Measurements from ENCODE around the gene SACM1L. TPM values are rescaled to one million over a fixed set of nuclear protein-coding genes. Genes with fewer than 3 reads are reported as not detected.

Gene SACM1L
- total and polyA plus RNA-seq, 4 donors = 12.2 to 35.5 (median 20.5) TPM

- H3K27ac ChIP-seq (ENCODE audit: low read depth in 1 of 2, low read length in 2 of 2) = no peak overlapping the region
- WGBS = 94% methylated on average over 18 of the region's 18 CpGs
- H3K9me3 ChIP-seq (ENCODE audit: control insufficient read depth in 4 of 4, low read length in 3 of 4) = no peaks in the 10 kb centered on the region
- TF ChIP-seq FOXA1 (IDR thresholded peaks at IDR 0.05) (no peak), FOXA2 (IDR thresholded peaks at IDR 0.05) (no peak), GABPA (IDR thresholded peaks at IDR 0.05 in 1 of 2, conservative IDR thresholded peaks at IDR 0.05 in 1 of 2) (no peak), EGR1 (IDR thresholded peaks at IDR 0.05; ENCODE audit: low read depth in 2 of 2) (no peak), REST (IDR thresholded peaks at IDR 0.05) (no peak), CTCF (IDR thresholded peaks at IDR 0.05; ENCODE audit: low read depth, low read length, missing input control) (no peak), JUND (IDR thresholded peaks at IDR 0.05) (no peak), ATF3 (IDR thresholded peaks at IDR 0.05) (no peak), MAX (IDR thresholded peaks at IDR 0.05) (no peak)
- no peak overlapping the region for H3K4me3 ChIP-seq (ENCODE audit: low read depth in 1 of 3, low read length in 3 of 3)
- no peak for DNase-seq (ENCODE audit: low spot score)
- no peaks in the 10 kb centered on the region for H3K27me3 ChIP-seq (ENCODE audit: control insufficient read depth in 4 of 4, insufficient read depth in 4 of 4, low read length in 3 of 4)
- peaks cover 0 to 10% (median 2%) of the 10 kb centered on the region in 4 donors for H3K4me1 ChIP-seq (ENCODE audit: control insufficient read depth in 4 of 4, insufficient read depth in 4 of 4, low read length in 3 of 4)
- H3K9ac ChIP-seq (ENCODE audit: low read depth in 1 of 2, low read length in 2 of 2) = no peak overlapping the region
- peaks cover 8 to 30% (median 12%) of the 10 kb centered on the region in 4 donors for H3K36me3 ChIP-seq (ENCODE audit: control insufficient read depth in 4 of 4, insufficient read depth in 3 of 4, low read depth in 1 of 4, low read length in 3 of 4)
Observed at GRCh38 chr3:45746777-45747622, 57.8 kb downstream of the SACM1L start.

- H3K9ac ChIP-seq (ENCODE audit: low read depth in 1 of 2, low read length in 2 of 2) = no peak overlapping the region
- DNase-seq (ENCODE audit: low spot score) = no peak
- WGBS = 94% methylated on average over 8 of the region's 8 CpGs
- no peak for TF ChIP-seq YY1 (IDR thresholded peaks at IDR 0.05)
- TF ChIP-seq RAD21 (IDR thresholded peaks at IDR 0.05) = no peak
- no peak for TF ChIP-seq FOXA2 (IDR thresholded peaks at IDR 0.05)
- no peak for TF ChIP-seq HNF4G (IDR thresholded peaks at IDR 0.05)
- TF ChIP-seq ATF3 (IDR thresholded peaks at IDR 0.05) = no peak
- TF ChIP-seq SP1 (IDR thresholded peaks at IDR 0.05) = no peak
- no peak for TF ChIP-seq GABPA (IDR thresholded peaks at IDR 0.05 in 1 of 2, conservative IDR thresholded peaks at IDR 0.05 in 1 of 2)
- TF ChIP-seq RXRA (IDR thresholded peaks at IDR 0.05) = no peak
- no peak for TF ChIP-seq NR2F2 (IDR thresholded peaks at IDR 0.05)
- TF ChIP-seq EGR1 (IDR thresholded peaks at IDR 0.05; ENCODE audit: low read depth in 2 of 2) = no peak
- TF ChIP-seq JUND (IDR thresholded peaks at IDR 0.05) = no peak
- TF ChIP-seq HNF4A (conservative IDR thresholded peaks at IDR 0.05) = no peak
- TF ChIP-seq TAF1 (conservative IDR thresholded peaks at IDR 0.05) = no peak
- no peak for TF ChIP-seq CTCF (IDR thresholded peaks at IDR 0.05; ENCODE audit: low read depth, low read length, missing input control)
- TF ChIP-seq MAX (IDR thresholded peaks at IDR 0.05) = no peak
- no peak for TF ChIP-seq FOXA1 (IDR thresholded peaks at IDR 0.05)
- TF ChIP-seq ZBTB33 (IDR thresholded peaks at IDR 0.05) = no peak
Observed at GRCh38 chr3:45748068-45748467, 58.9 kb downstream of the SACM1L start.

More at GRCh38 chr3:45748068-45748467, 58.9 kb downstream of the SACM1L start:
- Histone ChIP-seq H3K36me3 (ENCODE audit: control insufficient read depth in 4 of 4, insufficient read depth in 3 of 4, low read depth in 1 of 4, low read length in 3 of 4) (peaks cover 8 to 30% (median 11%) of the 10 kb centered on the region in 4 donors), H3K27me3 (ENCODE audit: control insufficient read depth in 4 of 4, insufficient read depth in 4 of 4, low read length in 3 of 4) (no peaks in the 10 kb centered on the region), H3K27ac (ENCODE audit: low read depth in 1 of 2, low read length in 2 of 2) (no peak overlapping the region), H3K4me1 (ENCODE audit: control insufficient read depth in 4 of 4, insufficient read depth in 4 of 4, low read length in 3 of 4) (peaks cover 0 to 4% (median 2%) of the 10 kb centered on the region in 4 donors), H3K4me3 (ENCODE audit: low read depth in 1 of 3, low read length in 3 of 3) (no peak overlapping the region), H3K9me3 (ENCODE audit: control insufficient read depth in 4 of 4, low read length in 3 of 4) (no peaks in the 10 kb centered on the region)

Data from liver (tissue), 9 donors.